ENCODE results near the gene RBSN. TPM values are rescaled to one million over a fixed set of nuclear protein-coding genes. Genes with fewer than 3 reads are reported as not detected.

The RBSN gene
- total RNA-seq, 2 donors from 2014 or later: 14.2 to 14.5 TPM

GRCh38 chr3:15050405-15051092, 48.4 kb downstream of the RBSN start:
- peaks cover 0 to 7% of the 10 kb centered on the region in 2 donors for H3K9me3 Mint-ChIP-seq
- ATAC-seq: no peak
- peak overlapping the region; percentile 76 to 84 for H3K27ac Mint-ChIP-seq

GRCh38 chr3:15049584-15049983, 49.4 kb downstream of the RBSN start:
- ATAC-seq (no peak), DNase-seq (ENCODE audit: low spot score in 2 of 2) (no peak)
- Mint-ChIP-seq H3K27ac (peak overlapping the region; percentile 16 to 84), H3K36me3 (peaks cover 6 to 44% of the 10 kb centered on the region in 2 donors), H3K9me3 (no peaks in the 10 kb centered on the region)

More at GRCh38 chr3:15050405-15051092, 48.4 kb downstream of the RBSN start:
- DNase-seq (ENCODE audit: low spot score in 2 of 2): no peak
- H3K36me3 Mint-ChIP-seq: peaks cover 3 to 48% of the 10 kb centered on the region in 2 donors

- ATAC-seq (no peak), DNase-seq (ENCODE audit: low spot score in 2 of 2) (no peak)
- Mint-ChIP-seq H3K9me3 (no peaks in the 10 kb centered on the region), H3K27ac (peak overlapping the region; percentile 33 to 76), H3K36me3 (peaks cover 9 to 32% of the 10 kb centered on the region in 2 donors)
Measured at GRCh38 chr3:15045667-15046066, 53.3 kb downstream of the RBSN start.

GRCh38 chr3:15044326-15044725, 54.6 kb downstream of the RBSN start:
- Mint-ChIP-seq H3K9me3 (no peaks in the 10 kb centered on the region), H3K27ac (peak overlapping the region; percentile 76 to 95), H3K36me3 (peaks cover 9 to 27% of the 10 kb centered on the region in 2 donors)
- DNase-seq (ENCODE audit: low spot score in 2 of 2) (no peak), ATAC-seq (no peak)

GRCh38 chr3:15043408-15044171, 55.4 kb downstream of the RBSN start:
- DNase-seq (ENCODE audit: low spot score in 2 of 2) (no peak), ATAC-seq (no peak)
- Mint-ChIP-seq H3K9me3 (no peaks in the 10 kb centered on the region), H3K27ac (peak overlapping the region in 1 of 2 donors; percentile 76), H3K36me3 (peaks cover 9 to 27% of the 10 kb centered on the region in 2 donors)

GRCh38 chr3:15042936-15043335, 56.0 kb downstream of the RBSN start:
- no peaks in the 10 kb centered on the region for H3K9me3 Mint-ChIP-seq
- H3K36me3 Mint-ChIP-seq: peaks cover 9 to 27% of the 10 kb centered on the region in 2 donors
- DNase-seq (ENCODE audit: low spot score in 2 of 2) (no peak), ATAC-seq (no peak)
- H3K27ac Mint-ChIP-seq: peak overlapping the region in 1 of 2 donors; percentile 88

GRCh38 chr3:15041950-15042349, 57.0 kb downstream of the RBSN start:
- no peak for ATAC-seq
- Mint-ChIP-seq H3K9me3 (no peaks in the 10 kb centered on the region), H3K27ac (peak overlapping the region in 1 of 2 donors; percentile 47), H3K36me3 (peaks cover 9 to 24% of the 10 kb centered on the region in 2 donors)
- DNase-seq (ENCODE audit: low spot score in 2 of 2): no peak

- peaks cover 9 to 14% of the 10 kb centered on the region in 2 donors for H3K36me3 Mint-ChIP-seq
Measured at GRCh38 chr3:15040844-15041243, 58.1 kb downstream of the RBSN start.

GRCh38 chr3:15038306-15038705, 60.6 kb downstream of the RBSN start:
- DNase-seq (ENCODE audit: low spot score in 2 of 2) (no peak), ATAC-seq (no peak)
- H3K36me3 Mint-ChIP-seq: no peaks in the 10 kb centered on the region
- H3K9me3 Mint-ChIP-seq: no peaks in the 10 kb centered on the region
- H3K27ac Mint-ChIP-seq: no peak overlapping the region

More at GRCh38 chr3:15040844-15041243, 58.1 kb downstream of the RBSN start:
- ATAC-seq: no peak
- Mint-ChIP-seq H3K9me3 (no peaks in the 10 kb centered on the region), H3K27ac (peak overlapping the region; percentile 34 to 47)
- no peak for DNase-seq (ENCODE audit: low spot score in 2 of 2)

- H3K27ac Mint-ChIP-seq: no peak overlapping the region
- ATAC-seq: no peak
- no peaks in the 10 kb centered on the region for H3K36me3 Mint-ChIP-seq
- no peak for DNase-seq (ENCODE audit: low spot score in 2 of 2)
- H3K9me3 Mint-ChIP-seq: no peaks in the 10 kb centered on the region
Measured at GRCh38 chr3:15033103-15033502, 65.8 kb downstream of the RBSN start.

- Mint-ChIP-seq H3K27ac (no peak overlapping the region), H3K36me3 (no peaks in the 10 kb centered on the region)
- no peak for ATAC-seq
Measured at GRCh38 chr3:15032650-15033049, 66.3 kb downstream of the RBSN start.

GRCh38 chr3:15029625-15030024, 69.3 kb downstream of the RBSN start:
- Mint-ChIP-seq H3K27ac (peak overlapping the region in 1 of 2 donors; percentile 5), H3K36me3 (no peaks in the 10 kb centered on the region), H3K9me3 (no peaks in the 10 kb centered on the region)
- ATAC-seq (no peak), DNase-seq (ENCODE audit: low spot score in 2 of 2) (no peak)

More at GRCh38 chr3:15032650-15033049, 66.3 kb downstream of the RBSN start:
- DNase-seq (ENCODE audit: low spot score in 2 of 2): no peak
- no peaks in the 10 kb centered on the region for H3K9me3 Mint-ChIP-seq

- ATAC-seq (no peak), DNase-seq (ENCODE audit: low spot score in 2 of 2) (no peak)
- no peaks in the 10 kb centered on the region for H3K9me3 Mint-ChIP-seq
- no peak overlapping the region for H3K27ac Mint-ChIP-seq
- no peaks in the 10 kb centered on the region for H3K36me3 Mint-ChIP-seq
Measured at GRCh38 chr3:15023719-15024118, 75.2 kb downstream of the RBSN start.

- Mint-ChIP-seq H3K9me3 (no peaks in the 10 kb centered on the region), H3K36me3 (no peaks in the 10 kb centered on the region), H3K27ac (no peak overlapping the region)
- ATAC-seq (no peak), DNase-seq (ENCODE audit: low spot score in 2 of 2) (no peak)
Measured at GRCh38 chr3:15023249-15023648, 75.7 kb downstream of the RBSN start.

All from activated naive CD4-positive, alpha-beta T cell treated with anti-CD3 and anti-CD28 coated beads, Interleukin-2, amount 50 U/mL, for 72 hours (primary cell).